MM.1S (cell line): ENCODE data around the gene ARF3.

Source experiments
- DNase-seq: peaks from one replicate; pipeline ENCODE4 v3.0.0-alpha.2; 2015
- H2AFZ ChIP-seq: fragments of 300-600 bp; sonication (generic); 2 replicates; pipeline ENCODE4 v1.6.0; 2016; ENCODE audit warnings: antibody characterized with exemption, low read length
- H3F3A ChIP-seq: fragments of 300-600 bp; sonication (generic); 2 replicates; pipeline ENCODE4 v1.6.1; 2016; ENCODE audit warnings: mild to moderate bottlenecking, antibody characterized with exemption, low read length, moderate library complexity, mixed read lengths; ENCODE audit not compliant: insufficient read depth
- H3K27ac ChIP-seq: fragments of 300-600 bp; sonication (generic); 2 replicates; pipeline ENCODE4 v1.5.1; 2016; ENCODE audit warnings: mild to moderate bottlenecking, low read length
- H3K27me3 ChIP-seq: fragments of 300-600 bp; sonication (generic); replicated peaks from 2 replicates; pipeline ENCODE4 v1.6.0; 2016; ENCODE audit warnings: low read length; ENCODE audit not compliant: insufficient read depth
- H3K36me3 ChIP-seq: fragments of 300-600 bp; sonication (generic); replicated peaks from 2 replicates; pipeline ENCODE4 v1.6.1; 2016; ENCODE audit warnings: mild to moderate bottlenecking, low read length, mixed read lengths; ENCODE audit not compliant: insufficient read depth
- H3K4me1 ChIP-seq: fragments of 300-600 bp; sonication (generic); 2 replicates; pipeline ENCODE4 v1.6.1; 2016; ENCODE audit warnings: low read length, mixed read lengths
- H3K4me2 ChIP-seq: fragments of 300-600 bp; sonication (generic); 2 replicates; pipeline ENCODE4 v1.6.0; 2016; ENCODE audit warnings: low read depth, low read length
- H3K4me3 ChIP-seq: fragments of 300-600 bp; sonication (generic); 2 replicates; pipeline ENCODE4 v1.5.1; 2016; ENCODE audit warnings: low read length, mixed read lengths
- H3K79me2 ChIP-seq: fragments of 300-600 bp; sonication (generic); 2 replicates; pipeline ENCODE4 v1.6.1; 2016; ENCODE audit warnings: mixed run types, low read length, mixed read lengths
- H3K9ac ChIP-seq: fragments of 300-600 bp; sonication (generic); 2 replicates; pipeline ENCODE4 v1.6.1; 2016; ENCODE audit warnings: low read length, mixed read lengths
- H3K9me2 ChIP-seq: fragments of 300-600 bp; sonication (generic); replicated peaks from 2 replicates; pipeline ENCODE4 v1.6.1; 2016; ENCODE audit warnings: mild to moderate bottlenecking, low read length, mixed read lengths; ENCODE audit not compliant: insufficient read depth
- H3K9me3 ChIP-seq: fragments of 300-600 bp; sonication (generic); replicated peaks from 2 replicates; pipeline ENCODE4 v1.6.1; 2016; ENCODE audit warnings: mild to moderate bottlenecking, low read length, mixed read lengths; ENCODE audit not compliant: insufficient read depth
- H4K20me1 ChIP-seq: fragments of 300-600 bp; sonication (generic); 2 replicates; pipeline ENCODE4 v1.6.1; 2016; ENCODE audit warnings: mild to moderate bottlenecking, low read length, moderate library complexity, mixed read lengths; ENCODE audit not compliant: insufficient read depth
- EZH2 ChIP-seq: fragments of 300-600 bp; sonication (generic); optimal IDR thresholded peaks from 2 replicates; pipeline ENCODE3; 2017; ENCODE audit warnings: low read depth, mild to moderate bottlenecking, antibody characterized with exemption, low read length, mixed read lengths
- EZH2phosphoT487 ChIP-seq: fragments of 300-600 bp; sonication (generic); IDR thresholded peaks from 2 replicates; pipeline ENCODE4 v1.6.1; 2018; ENCODE audit warnings: antibody characterized with exemption, low read length
- TF ChIP-seq, protein P1 (sequence below): fragments of 300-600 bp; sonication (generic); IDR thresholded peaks from 2 replicates; pipeline ENCODE4 v1.5.1; 2016; ENCODE audit warnings: antibody characterized with exemption, low read length, mixed read lengths

ARF3 gene

GRCh38 chr12:48946943-48947342, 10.3 kb downstream of the ARF3 start:
- Histone ChIP-seq H3K79me2 (peaks cover 28% of the 10 kb centered on the region), H3K4me2 (no peak overlapping the region), H4K20me1 (no peaks in the 10 kb centered on the region), H3K9me3 (no peaks in the 10 kb centered on the region), H3K9me2 (no peaks in the 10 kb centered on the region), H3K4me3 (no peak overlapping the region), H3K9ac (no peak overlapping the region), H3K4me1 (no peaks in the 10 kb centered on the region), H3F3A (no peaks in the 10 kb centered on the region), H3K27ac (no peak overlapping the region), H2AFZ (no peak overlapping the region), H3K36me3 (no peaks in the 10 kb centered on the region), H3K27me3 (no peaks in the 10 kb centered on the region)
- DNase-seq, result no peak
- TF ChIP-seq EZH2, result no peak
- TF ChIP-seq EZH2phosphoT487, result no peak
- TF ChIP-seq, protein P1, sequence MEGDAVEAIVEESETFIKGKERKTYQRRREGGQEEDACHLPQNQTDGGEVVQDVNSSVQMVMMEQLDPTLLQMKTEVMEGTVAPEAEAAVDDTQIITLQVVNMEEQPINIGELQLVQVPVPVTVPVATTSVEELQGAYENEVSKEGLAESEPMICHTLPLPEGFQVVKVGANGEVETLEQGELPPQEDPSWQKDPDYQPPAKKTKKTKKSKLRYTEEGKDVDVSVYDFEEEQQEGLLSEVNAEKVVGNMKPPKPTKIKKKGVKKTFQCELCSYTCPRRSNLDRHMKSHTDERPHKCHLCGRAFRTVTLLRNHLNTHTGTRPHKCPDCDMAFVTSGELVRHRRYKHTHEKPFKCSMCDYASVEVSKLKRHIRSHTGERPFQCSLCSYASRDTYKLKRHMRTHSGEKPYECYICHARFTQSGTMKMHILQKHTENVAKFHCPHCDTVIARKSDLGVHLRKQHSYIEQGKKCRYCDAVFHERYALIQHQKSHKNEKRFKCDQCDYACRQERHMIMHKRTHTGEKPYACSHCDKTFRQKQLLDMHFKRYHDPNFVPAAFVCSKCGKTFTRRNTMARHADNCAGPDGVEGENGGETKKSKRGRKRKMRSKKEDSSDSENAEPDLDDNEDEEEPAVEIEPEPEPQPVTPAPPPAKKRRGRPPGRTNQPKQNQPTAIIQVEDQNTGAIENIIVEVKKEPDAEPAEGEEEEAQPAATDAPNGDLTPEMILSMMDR, result no peak

GRCh38 chr12:48946205-48946604, 11.1 kb downstream of the ARF3 start:
- Histone ChIP-seq H3F3A (no peaks in the 10 kb centered on the region), H3K9me2 (no peaks in the 10 kb centered on the region), H3K4me3 (no peak overlapping the region), H3K9ac (no peak overlapping the region), H3K27ac (no peak overlapping the region), H4K20me1 (no peaks in the 10 kb centered on the region), H2AFZ (no peak overlapping the region), H3K27me3 (no peaks in the 10 kb centered on the region), H3K4me1 (no peaks in the 10 kb centered on the region), H3K79me2 (peaks cover 27% of the 10 kb centered on the region), H3K36me3 (no peaks in the 10 kb centered on the region), H3K9me3 (no peaks in the 10 kb centered on the region), H3K4me2 (no peak overlapping the region)
- TF ChIP-seq EZH2phosphoT487, result no peak
- TF ChIP-seq, protein P1, result no peak
- no peak for TF ChIP-seq EZH2
- no peak for DNase-seq

DNA sequence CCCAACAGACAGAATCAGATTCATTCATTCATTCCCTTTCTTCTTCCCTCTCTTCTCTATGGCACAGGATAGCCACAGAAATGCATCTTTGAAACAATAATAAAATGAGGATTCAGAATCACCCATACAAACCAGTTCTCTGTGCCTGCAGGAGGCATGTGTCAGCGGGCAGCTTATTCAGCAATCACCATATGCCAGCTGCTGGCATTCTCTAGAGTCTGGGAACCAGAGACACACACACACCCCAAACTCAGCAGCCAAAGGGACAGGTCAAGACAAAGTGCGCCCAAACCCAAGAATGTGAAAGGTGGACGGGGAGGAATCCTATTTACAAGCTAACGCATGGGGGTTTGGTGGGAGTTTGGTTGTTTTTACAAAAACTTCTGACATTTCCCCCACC, 14.1 kb downstream of the ARF3 start:
- no peak for DNase-seq
- Histone ChIP-seq H3K4me1 (no peaks in the 10 kb centered on the region), H3K27ac (no peak overlapping the region), H4K20me1 (no peaks in the 10 kb centered on the region), H3K36me3 (no peaks in the 10 kb centered on the region), H3K27me3 (no peaks in the 10 kb centered on the region), H3F3A (no peaks in the 10 kb centered on the region), H3K79me2 (peaks cover 17% of the 10 kb centered on the region; the same call in 1 of the 2 replicates), H3K4me3 (no peak overlapping the region), H3K4me2 (no peak overlapping the region), H3K9ac (no peak overlapping the region), H2AFZ (no peak overlapping the region), H3K9me2 (no peaks in the 10 kb centered on the region), H3K9me3 (no peaks in the 10 kb centered on the region)
- TF ChIP-seq, protein P1, result no peak
- TF ChIP-seq EZH2phosphoT487 (no peak), EZH2 (no peak)
